Left hindlimb (tissue), 1 donor: ENCODE data around the gene GPR158.

Source experiments
- DNase-seq: peaks from one replicate; pipeline ENCODE4 v3.0.0-alpha.2; 2018

The GPR158 gene

GRCh38 chr10:25405871-25406270, 231.1 kb downstream of the GPR158 start:
- no peak for DNase-seq

- DNase-seq: no peak
Observed at GRCh38 chr10:25417611-25418010, 242.8 kb downstream of the GPR158 start.

GRCh38 chr10:25425776-25426175, 251.0 kb downstream of the GPR158 start:
- no peak for DNase-seq

- no peak for DNase-seq
Observed at GRCh38 chr10:25436431-25436830, 261.6 kb downstream of the GPR158 start.

- no peak for DNase-seq
Observed at GRCh38 chr10:25441270-25441669, 266.5 kb downstream of the GPR158 start.

- DNase-seq: no peak
Observed at GRCh38 chr10:25444266-25444665, 269.5 kb downstream of the GPR158 start.

- no peak for DNase-seq
Observed at GRCh38 chr10:25451401-25451800, 276.6 kb downstream of the GPR158 start.

GRCh38 chr10:25453619-25454018, 278.8 kb downstream of the GPR158 start:
- no peak for DNase-seq

GRCh38 chr10:25455980-25456567, 281.3 kb downstream of the GPR158 start:
- no peak for DNase-seq

- no peak for DNase-seq
Observed at GRCh38 chr10:25457552-25457951, 282.8 kb downstream of the GPR158 start.

- DNase-seq: no peak
Observed at GRCh38 chr10:25465582-25466372, 291.0 kb downstream of the GPR158 start.

GRCh38 chr10:25467881-25468280, 293.1 kb downstream of the GPR158 start:
- DNase-seq: no peak

GRCh38 chr10:25481467-25481866, 306.7 kb downstream of the GPR158 start:
- DNase-seq: no peak

- no peak for DNase-seq
Observed at GRCh38 chr10:25483999-25484398, 309.2 kb downstream of the GPR158 start.

GRCh38 chr10:25487266-25487665, 312.5 kb downstream of the GPR158 start:
- DNase-seq: no peak

GRCh38 chr10:25492040-25492439, 317.2 kb downstream of the GPR158 start:
- no peak for DNase-seq

- DNase-seq: no peak
Observed at GRCh38 chr10:25492680-25493079, 317.9 kb downstream of the GPR158 start.

GRCh38 chr10:25493122-25493893, 318.5 kb downstream of the GPR158 start:
- DNase-seq: no peak

GRCh38 chr10:25497246-25497645, 322.4 kb downstream of the GPR158 start:
- DNase-seq: no peak

- DNase-seq: no peak
Observed at GRCh38 chr10:25498645-25499044, 323.8 kb downstream of the GPR158 start.

- DNase-seq: no peak
Observed at GRCh38 chr10:25501912-25502311, 327.1 kb downstream of the GPR158 start.

- DNase-seq: no peak
Observed at GRCh38 chr10:25502453-25502852, 327.7 kb downstream of the GPR158 start.

GRCh38 chr10:25504306-25504705, 329.5 kb downstream of the GPR158 start:
- no peak for DNase-seq

- no peak for DNase-seq
Observed at GRCh38 chr10:25504838-25505237, 330.0 kb downstream of the GPR158 start.
